ENCODE measurements around the gene UBE2Q1.

The UBE2Q1 gene

GRCh38 chr1:154557939-154558719 lies at the start of gene UBE2Q1:
TSS of gene UBE2Q1 (minus strand) at chr1:154558662. CDS start at chr1:154558553, 109 bp downstream.
- DNase-seq = no peak

GRCh38 chr1:154607609-154608396 lies 49.3 kb upstream of the UBE2Q1 start, which contains the start of gene ADAR:
TSS of gene ADAR (minus strand) at chr1:154608186. CDS start at chr1:154608006, 180 bp downstream.
- peak; percentile 90 for DNase-seq

- peak; percentile 35 for DNase-seq
Measured at GRCh38 chr1:154607106-154607608, 48.7 kb upstream of the UBE2Q1 start.

- no peak for DNase-seq
Measured at GRCh38 chr1:154605534-154605933, 47.1 kb upstream of the UBE2Q1 start.

GRCh38 chr1:154603317-154603716 lies 44.9 kb upstream of the UBE2Q1 start:
- no peak for DNase-seq

GRCh38 chr1:154599658-154600057 lies 41.2 kb upstream of the UBE2Q1 start:
- no peak for DNase-seq

GRCh38 chr1:154598871-154599635 lies 40.6 kb upstream of the UBE2Q1 start:
- no peak for DNase-seq

GRCh38 chr1:154595621-154596020 lies 37.2 kb upstream of the UBE2Q1 start:
- DNase-seq = no peak

GRCh38 chr1:154594811-154595210 lies 36.3 kb upstream of the UBE2Q1 start:
- no peak for DNase-seq

- peak; percentile 49 for DNase-seq
Measured at GRCh38 chr1:154593390-154593789, 34.9 kb upstream of the UBE2Q1 start.

- no peak for DNase-seq
Measured at GRCh38 chr1:154591206-154591605, 32.7 kb upstream of the UBE2Q1 start.

GRCh38 chr1:154590756-154591155 lies 32.3 kb upstream of the UBE2Q1 start:
- no peak for DNase-seq

GRCh38 chr1:154589780-154590179 lies 31.3 kb upstream of the UBE2Q1 start:
- DNase-seq = no peak

GRCh38 chr1:154586641-154587040 lies 28.2 kb upstream of the UBE2Q1 start:
- DNase-seq = no peak

- DNase-seq = no peak
Measured at GRCh38 chr1:154586231-154586630, 27.8 kb upstream of the UBE2Q1 start.

- no peak for DNase-seq
Measured at GRCh38 chr1:154584267-154584994, 26.0 kb upstream of the UBE2Q1 start.

GRCh38 chr1:154583773-154584172 lies 25.3 kb upstream of the UBE2Q1 start:
- DNase-seq = no peak

- no peak for DNase-seq
Measured at GRCh38 chr1:154582885-154583284, 24.4 kb upstream of the UBE2Q1 start.

- peak; percentile 74 for DNase-seq
Measured at GRCh38 chr1:154581766-154582165, 23.3 kb upstream of the UBE2Q1 start.

GRCh38 chr1:154579374-154579773 lies 20.9 kb upstream of the UBE2Q1 start:
- no peak for DNase-seq

- no peak for DNase-seq
Measured at GRCh38 chr1:154578058-154578418, 19.6 kb upstream of the UBE2Q1 start.

GRCh38 chr1:154577346-154578057 lies 19.0 kb upstream of the UBE2Q1 start:
- no peak for DNase-seq
